ENCODE results near the gene UMAD1.

GRCh38 chr7:7707806-7708205 is 67.3 kb downstream of the UMAD1 start:
- no peak for TF ChIP-seq FOXM1 (IDR thresholded peaks at IDR 0.05; ENCODE audit: borderline replicate concordance, low read depth)
- no peak for TF ChIP-seq REST (IDR thresholded peaks at IDR 0.05; ENCODE audit: low read depth)
- no peak for TF ChIP-seq RAD21 (IDR thresholded peaks at IDR 0.05; ENCODE audit: low read depth)

All from Ishikawa (cell line).